ENCODE measurements around the gene LNP1.
"Not testable (repeated sequence)": the region's sequence is repeated elsewhere in the genome, so short reads cannot be mapped to it uniquely, and the experiment has no call there.

LNP1 gene

DNA sequence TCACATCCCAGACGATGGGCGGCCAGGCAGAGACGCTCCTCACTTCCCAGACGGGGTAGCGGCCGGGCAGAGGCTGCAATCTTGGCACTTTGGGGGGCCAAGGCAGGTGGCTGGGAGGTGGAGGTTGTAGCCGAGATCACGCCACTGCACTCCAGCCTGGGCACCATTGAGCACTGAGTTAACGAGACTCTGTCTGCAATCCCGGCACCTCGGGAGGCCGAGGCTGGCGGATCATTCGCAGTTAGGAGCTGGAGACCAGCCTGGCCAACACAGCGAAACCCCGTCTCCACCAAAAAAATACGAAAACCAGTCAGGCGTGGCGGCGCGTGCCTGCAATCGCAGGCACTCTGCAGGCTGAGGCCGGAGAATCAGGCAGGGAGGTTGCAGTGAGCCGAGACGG lies 77.2 kb downstream of the LNP1 start:
- not testable (repeated sequence) for DNase-seq (ENCODE audit: low spot score)

GRCh38 chr3:100480081-100480480 lies 78.7 kb downstream of the LNP1 start:
- no peak for DNase-seq (ENCODE audit: low spot score)

GRCh38 chr3:100482176-100482575 lies 80.8 kb downstream of the LNP1 start:
- no peak for DNase-seq (ENCODE audit: low spot score)

GRCh38 chr3:100483529-100483928 lies 82.2 kb downstream of the LNP1 start:
- DNase-seq (ENCODE audit: low spot score) = no peak

DNA sequence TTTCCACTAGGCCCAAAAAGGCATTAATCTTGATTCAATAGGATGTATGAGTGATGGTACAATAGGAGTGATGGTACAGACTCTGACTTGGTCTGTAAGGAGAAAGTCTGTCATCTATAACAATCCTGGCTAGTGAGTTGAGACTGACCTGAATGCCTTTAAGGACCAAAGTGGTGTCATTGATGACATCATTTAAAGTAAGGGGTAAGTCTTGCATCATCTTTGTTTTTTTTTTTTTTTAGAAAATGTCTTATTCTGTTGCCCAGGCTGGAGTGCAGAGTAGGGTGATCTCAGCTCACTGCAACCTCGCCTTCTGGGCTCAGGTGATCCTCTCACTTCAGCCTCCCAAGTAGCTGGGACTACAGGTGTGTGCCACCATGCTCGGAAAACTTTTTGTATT lies 85.5 kb downstream of the LNP1 start:
- no peak for DNase-seq (ENCODE audit: low spot score)

DNA sequence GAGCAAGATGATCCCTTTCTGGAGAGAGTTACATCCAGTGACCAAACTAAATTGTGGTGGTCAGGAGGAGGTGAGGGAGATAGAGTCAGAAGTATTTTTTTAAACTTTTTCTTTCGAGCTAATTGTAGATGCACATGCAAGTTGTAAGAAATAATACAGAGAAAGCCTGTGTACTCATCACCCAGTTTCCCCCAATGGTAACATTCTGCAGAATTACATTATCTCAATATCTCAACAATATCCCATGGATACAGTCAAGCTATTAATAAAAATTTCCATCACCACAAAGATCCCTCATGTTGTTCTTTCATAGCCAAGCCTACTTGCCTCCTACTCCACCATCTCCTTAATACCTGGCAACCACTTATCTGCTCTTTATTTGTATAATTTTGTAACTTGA lies 87.8 kb downstream of the LNP1 start:
- no peak for DNase-seq (ENCODE audit: low spot score)

- peak; percentile 75 for DNase-seq (ENCODE audit: low spot score)
These were observed 91.0 kb downstream of the LNP1 start, which contains the start of gene TMEM45A for GRCh38 chr3:100492059-100493006. TSS of gene TMEM45A (plus strand) at chr3:100492619. CDS start at chr3:100555212, 62,593 bp downstream.

DNA sequence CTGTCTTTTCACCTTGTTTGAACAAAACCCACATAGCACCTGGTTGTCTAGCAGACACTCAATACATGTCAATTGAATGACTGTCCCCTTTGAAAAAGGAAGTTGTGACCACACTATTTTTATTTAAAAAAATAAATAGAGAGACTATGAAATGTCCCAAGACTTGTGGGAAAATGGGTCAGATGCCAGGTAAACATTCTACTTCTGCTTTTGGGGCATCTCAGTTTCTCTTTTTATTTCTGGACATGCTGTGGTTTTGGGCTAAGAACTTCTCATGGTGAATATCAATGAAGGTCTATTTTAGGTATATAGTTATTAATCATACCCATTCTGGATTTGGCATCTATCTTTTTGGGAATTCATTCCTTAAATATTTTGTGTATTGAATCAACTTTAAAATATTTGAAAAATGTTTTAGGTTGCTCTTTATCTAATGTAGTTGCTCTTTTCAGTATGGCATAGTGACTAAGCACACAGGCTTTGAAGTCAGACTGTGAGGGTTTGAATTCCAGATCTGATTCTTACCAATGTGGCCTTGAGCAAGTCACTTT lies 95.4 kb downstream of the LNP1 start:
- no peak for DNase-seq (ENCODE audit: low spot score)

DNA sequence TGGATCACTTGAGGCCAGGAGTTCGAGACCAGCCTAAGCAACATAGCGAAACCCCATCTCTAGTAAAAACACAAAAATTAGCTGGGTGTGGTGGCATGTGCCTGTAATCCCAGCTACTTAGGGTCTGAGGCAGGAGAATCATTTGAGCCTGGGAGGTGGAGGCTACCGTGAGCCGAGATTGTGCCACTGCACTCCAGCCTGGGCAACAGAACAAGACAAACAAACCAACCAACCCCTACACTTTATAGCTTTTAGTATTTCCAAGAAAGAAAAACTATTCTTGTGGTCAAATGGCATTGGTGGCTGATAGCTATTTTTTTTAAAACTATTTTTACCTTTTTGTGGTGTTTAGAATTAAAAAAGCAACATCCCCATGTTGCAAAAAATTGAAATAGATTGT lies 98.3 kb downstream of the LNP1 start:
- no peak for DNase-seq (ENCODE audit: low spot score)

DNA sequence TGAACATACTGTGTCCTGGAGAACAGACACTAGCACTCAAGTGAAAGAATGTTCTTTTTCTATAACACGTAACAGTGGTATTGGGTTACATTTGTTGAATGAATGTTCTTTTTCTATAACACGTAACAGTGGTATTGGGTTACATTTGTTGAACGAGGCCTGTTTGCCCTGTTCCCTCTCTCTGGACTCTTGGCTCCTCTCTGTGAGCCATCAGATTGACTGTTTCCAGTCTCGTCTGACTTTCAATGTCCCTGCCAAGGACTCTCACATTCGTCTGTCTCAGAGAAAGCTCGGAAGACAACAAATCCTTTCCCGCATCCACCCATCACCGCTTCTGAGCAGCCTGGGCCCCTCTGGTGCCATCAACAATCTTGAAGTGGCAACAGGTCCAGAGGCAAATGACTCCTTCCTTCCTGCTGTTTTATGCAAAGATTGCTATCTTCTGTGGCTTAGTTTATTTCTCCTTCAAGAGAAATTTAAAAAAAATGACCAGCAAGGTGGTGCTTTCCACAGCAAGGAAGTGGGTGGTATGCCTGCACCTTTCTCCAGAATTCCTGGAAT lies 99.1 kb downstream of the LNP1 start:
- no peak for DNase-seq (ENCODE audit: low spot score)

DNA sequence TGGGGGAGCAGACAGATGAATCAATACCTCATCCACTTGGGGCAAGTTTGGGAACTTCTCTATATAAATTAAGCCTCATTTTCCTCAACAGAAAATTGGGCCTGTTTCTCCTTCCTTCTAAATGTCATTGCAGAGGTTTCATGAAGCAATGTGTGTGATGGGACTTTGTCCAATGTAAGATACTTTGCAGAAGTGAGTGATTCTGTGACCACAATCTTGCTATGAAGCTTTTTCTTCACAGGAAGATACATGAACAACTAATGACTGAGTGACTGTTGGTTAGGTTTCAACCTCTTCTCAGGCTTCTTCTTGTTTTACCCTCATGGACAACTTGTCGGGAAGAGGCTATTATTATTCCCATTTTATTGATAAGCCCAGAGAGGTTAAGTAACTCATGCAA lies 102.1 kb downstream of the LNP1 start:
- no peak for DNase-seq (ENCODE audit: low spot score)
